GM19372 (cell line): ENCODE results near the gene MAMDC4.
"Not testable (repeated sequence)": the region's sequence is repeated elsewhere in the genome, so short reads cannot be mapped to it uniquely, and the experiment has no call there.

Source experiments
- ATAC-seq: cut with Tn5 transposase; IDR thresholded peaks from one replicate; pipeline ENCODE4 v1.9.1; 2021; ENCODE audit warnings: mild to moderate bottlenecking, low read depth, moderate library complexity; ENCODE audit not compliant: unreplicated experiment

Gene MAMDC4

GRCh38 chr9:136851941-136852663 lies at the start of gene MAMDC4:
Gene MAMDC4, plus strand, starts transcription at chr9:136852346. Its CDS starts 71 bp downstream, at chr9:136852417.
- ATAC-seq = no peak

- ATAC-seq = not testable (repeated sequence)
Observed at GRCh38 chr9:136803009-136803550, 49.1 kb upstream of the MAMDC4 start.

- ATAC-seq = no peak
Observed at GRCh38 chr9:136803551-136804508, 48.3 kb upstream of the MAMDC4 start.

GRCh38 chr9:136804509-136805206 lies 47.5 kb upstream of the MAMDC4 start:
- no peak for ATAC-seq

DNA sequence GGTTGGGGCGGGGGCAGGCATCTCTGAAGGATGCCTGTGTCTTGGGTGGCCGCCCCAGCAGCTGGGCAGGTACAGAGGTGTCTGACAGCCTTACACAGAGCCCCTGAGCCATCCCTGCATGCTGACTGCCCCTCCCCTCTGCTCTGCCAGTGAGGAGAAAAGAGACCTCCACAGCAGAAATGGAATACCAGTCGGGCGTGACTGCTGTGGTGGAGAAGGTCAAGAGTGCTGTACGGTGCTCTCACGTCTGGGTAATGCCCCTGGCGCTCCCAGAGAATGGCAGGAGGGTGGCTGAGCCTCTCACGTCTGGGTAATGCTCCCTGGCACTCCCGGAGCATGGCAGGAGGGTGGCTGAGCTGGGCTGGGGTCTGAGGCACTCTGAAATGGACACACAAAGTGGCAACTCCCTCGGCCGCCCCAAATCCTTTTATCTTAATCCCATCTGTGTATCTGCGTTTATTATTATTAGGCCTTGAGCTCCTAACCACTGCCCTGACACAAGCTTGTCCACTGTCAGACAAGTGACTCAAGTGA lies 46.9 kb upstream of the MAMDC4 start:
- no peak for ATAC-seq

DNA sequence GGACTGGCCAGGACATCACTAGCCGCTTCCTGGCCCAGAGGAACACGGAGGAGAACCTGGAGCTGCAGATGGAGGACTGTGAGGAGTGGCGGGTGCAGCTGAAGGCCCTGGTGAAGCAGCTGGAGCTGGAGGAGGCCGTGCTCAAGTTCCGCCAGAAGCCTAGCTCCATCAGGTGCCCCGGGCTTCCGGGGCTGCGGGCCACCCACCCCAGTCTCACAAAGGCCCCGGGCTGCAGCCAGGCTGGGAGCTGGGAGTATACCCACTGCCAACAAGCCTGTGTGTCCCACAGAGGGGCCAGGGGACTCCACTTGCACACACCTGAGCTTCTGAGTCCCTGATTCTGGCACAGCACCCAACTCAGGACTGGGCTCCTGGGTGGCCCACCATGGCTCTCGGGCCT lies 46.1 kb upstream of the MAMDC4 start:
- no peak for ATAC-seq

DNA sequence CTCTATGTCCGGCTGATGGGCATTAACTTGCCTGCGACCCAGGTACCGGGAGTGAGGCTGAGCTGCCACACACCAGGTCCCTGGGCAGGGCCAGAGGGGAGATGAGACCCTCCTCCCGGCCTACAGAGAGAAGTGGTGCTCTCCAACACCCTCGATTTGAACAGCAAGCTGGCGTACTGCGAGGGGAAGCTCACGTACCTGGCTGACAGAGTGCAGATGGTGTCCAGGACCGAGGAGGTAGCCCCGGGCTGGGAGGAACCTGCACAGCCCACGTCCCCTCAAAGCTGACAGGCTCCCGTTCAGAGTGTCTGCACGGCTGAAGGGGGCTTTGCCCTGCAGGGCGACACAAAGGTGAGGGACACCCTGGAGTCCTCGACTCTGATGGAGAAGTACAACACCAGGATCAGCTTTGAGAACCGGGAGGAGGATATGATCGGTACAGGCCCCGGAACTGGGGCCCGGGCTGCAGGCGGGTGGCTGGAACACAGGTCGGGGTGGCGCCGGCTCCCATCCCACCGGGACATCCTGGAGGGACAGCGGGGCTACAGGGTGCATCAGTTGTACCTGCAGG lies 45.4 kb upstream of the MAMDC4 start:
- ATAC-seq = no peak

GRCh38 chr9:136807281-136808074 lies 44.7 kb upstream of the MAMDC4 start, which contains the start of gene RABL6:
Gene RABL6, plus strand, starts transcription at chr9:136807948. Its CDS starts 249 bp downstream, at chr9:136808197.
- peak; percentile 79 for ATAC-seq

GRCh38 chr9:136808075-136808805 lies 43.9 kb upstream of the MAMDC4 start:
- ATAC-seq = peak; percentile 26

DNA sequence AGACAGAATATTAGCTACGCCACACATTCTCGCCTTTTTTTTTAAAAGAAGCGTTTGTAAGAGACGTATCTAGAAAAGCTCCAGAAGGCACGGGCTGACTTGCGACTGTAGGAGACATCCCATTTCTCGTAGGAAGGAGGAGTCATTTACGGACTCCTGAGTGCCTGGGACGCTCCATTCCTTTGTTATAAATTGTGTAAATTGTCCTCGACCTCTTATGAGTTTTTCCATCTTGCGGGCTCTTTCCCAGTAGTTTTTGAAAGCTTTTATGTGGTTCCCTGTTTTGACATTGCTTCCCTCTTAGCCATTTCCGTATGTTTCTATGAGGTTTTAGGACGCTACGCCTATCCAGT lies 43.4 kb upstream of the MAMDC4 start:
- ATAC-seq = no peak

GRCh38 chr9:136814725-136815421 lies 37.3 kb upstream of the MAMDC4 start:
- ATAC-seq = no peak

GRCh38 chr9:136815422-136815782 lies 36.7 kb upstream of the MAMDC4 start:
- no peak for ATAC-seq

DNA sequence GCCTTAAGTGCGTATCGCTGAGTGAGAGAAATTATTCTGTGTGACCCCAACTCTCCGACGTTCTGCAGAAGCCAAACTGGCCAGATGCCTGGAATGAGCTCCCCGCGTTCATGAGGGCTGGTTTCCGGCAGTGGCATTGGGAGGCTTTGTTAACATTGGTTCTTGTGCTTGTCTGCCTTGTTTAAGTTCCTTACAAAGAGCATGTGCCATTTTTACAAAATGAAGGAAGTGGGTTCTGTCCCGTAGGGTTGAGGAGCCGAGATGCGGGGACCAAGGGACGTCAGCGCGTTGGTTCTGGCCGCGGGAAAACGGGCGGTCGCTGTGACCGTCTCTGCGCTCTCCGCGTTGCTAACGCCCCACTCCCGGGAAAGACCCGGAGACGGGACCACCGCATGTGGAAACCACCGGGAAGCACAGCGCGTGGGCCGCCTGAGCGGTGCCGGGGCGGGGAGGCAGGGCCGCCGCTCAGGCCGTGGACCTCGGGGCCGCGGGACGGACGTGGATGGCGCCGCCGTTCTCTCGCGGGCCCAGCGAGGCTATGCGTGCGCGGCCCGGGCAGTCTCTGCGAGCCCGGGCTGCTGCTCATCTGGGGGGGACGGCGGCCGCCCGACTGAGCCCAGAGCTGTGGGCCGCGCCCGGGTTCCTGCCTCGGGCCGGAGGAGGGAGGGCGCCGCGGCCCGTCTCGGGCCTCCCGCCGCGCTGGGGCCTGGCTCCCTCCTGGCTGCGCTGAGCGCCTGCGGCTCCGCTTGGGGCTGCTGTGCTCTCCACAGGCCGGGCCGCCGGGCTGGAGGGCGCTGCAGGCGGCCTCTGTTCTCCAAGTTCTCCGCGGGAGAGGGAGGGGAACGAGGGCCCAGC lies 30.9 kb upstream of the MAMDC4 start:
- ATAC-seq = no peak

- no peak for ATAC-seq
Observed at GRCh38 chr9:136821826-136822544, 30.2 kb upstream of the MAMDC4 start.

GRCh38 chr9:136823136-136824046 lies 28.8 kb upstream of the MAMDC4 start:
- no peak for ATAC-seq
